WTC11 (cell line): Measurements from ENCODE around the gene HSPH1. TPM values are rescaled to one million over a fixed set of nuclear protein-coding genes. Genes with fewer than 3 reads are reported as not detected.

Experiments used
- ATAC-seq: fragments of 200-7000 bp; cut with Tn5 transposase; 2 replicates; pipeline ENCODE4 v1.10.0; 2021; ENCODE audit warnings: mild to moderate bottlenecking, moderate library complexity
- CTCF ChIA-PET: fragments of 300-600 bp; sonication (Branson Sonifier 250); formaldehyde crosslinking; loops from one replicate; lab custom pipeline; 2021; ENCODE audit warnings: antibody characterized with exemption; lab: Charles Lee
- POLR2A ChIA-PET: fragments of 350-600 bp; sonication (Branson Sonifier 250); formaldehyde crosslinking; loops from one replicate; lab custom pipeline; 2021; ENCODE audit warnings: antibody characterized with exemption; lab: Charles Lee
- DNase-seq: peaks from one replicate; pipeline ENCODE4 v3.0.0; 2021; ENCODE audit warnings: low spot score
- H3K27ac Mint-ChIP-seq: 2 replicates; pipeline ENCODE4 v1.8.0; 2021; ENCODE audit warnings: mixed read lengths
- H3K27me3 Mint-ChIP-seq: 2 replicates; pipeline ENCODE4 v1.8.0; 2021; ENCODE audit warnings: low read depth, mild to moderate bottlenecking, moderate library complexity, mixed read lengths
- H3K36me3 Mint-ChIP-seq: 2 replicates; pipeline ENCODE4 v1.8.0; 2021; ENCODE audit warnings: mixed read lengths
- H3K4me1 Mint-ChIP-seq: 2 replicates; pipeline ENCODE4 v1.8.0; 2022; ENCODE audit warnings: mixed read lengths
- H3K4me3 Mint-ChIP-seq: 2 replicates; pipeline ENCODE4 v1.8.0; 2021; ENCODE audit warnings: mild to moderate bottlenecking, moderate library complexity, mixed read lengths
- H3K9me3 Mint-ChIP-seq: 2 replicates; pipeline ENCODE4 v1.8.0; 2021; ENCODE audit warnings: mixed read lengths
- AR ChIP-seq: fragments of 250-450 bp; sonication (Bioruptor Pico); IDR thresholded peaks from 2 replicates; pipeline ENCODE4 v1.9.0; 2021; ENCODE audit warnings: mild to moderate bottlenecking
- E2F1 ChIP-seq: sonication (generic); formaldehyde crosslinking; IDR thresholded peaks from 2 replicates; pipeline ENCODE4 v1.8.0; 2022; ENCODE audit warnings: mild to moderate bottlenecking, missing genetic modification reagents
- E2F4 ChIP-seq: sonication (generic); formaldehyde crosslinking; IDR thresholded peaks from 2 replicates; pipeline ENCODE4 v1.8.1; 2022; ENCODE audit warnings: low read depth, mild to moderate bottlenecking, moderate library complexity, missing genetic modification reagents, borderline replicate concordance
- EMX1 ChIP-seq: fragments of 250-450 bp; sonication (Bioruptor Pico); IDR thresholded peaks from 2 replicates; pipeline ENCODE4 v1.8.0; 2021; ENCODE audit warnings: mild to moderate bottlenecking
- ERG ChIP-seq: fragments of 250-450 bp; sonication (Bioruptor Pico); IDR thresholded peaks from 2 replicates; pipeline ENCODE4 v1.8.0; 2021; ENCODE audit warnings: mild to moderate bottlenecking
- FOXJ3 ChIP-seq: sonication (generic); formaldehyde crosslinking; IDR thresholded peaks from 2 replicates; pipeline ENCODE4 v1.9.0; 2021; ENCODE audit warnings: missing genetic modification reagents, mild to moderate bottlenecking, borderline replicate concordance
- FOXK1 ChIP-seq: sonication (generic); formaldehyde crosslinking; IDR thresholded peaks from 2 replicates; pipeline ENCODE4 v1.8.0; 2022; ENCODE audit warnings: mild to moderate bottlenecking, moderate library complexity, missing genetic modification reagents
- GRHL2 ChIP-seq: fragments of 250-450 bp; sonication (Bioruptor Pico); IDR thresholded peaks from 2 replicates; pipeline ENCODE4 v1.8.0; 2022; ENCODE audit warnings: mild to moderate bottlenecking, moderate library complexity; ENCODE audit not compliant: insufficient replicate concordance, severe bottlenecking
- IRF2 ChIP-seq: sonication (generic); formaldehyde crosslinking; IDR thresholded peaks from 2 replicates; pipeline ENCODE4 v1.8.0; 2022; ENCODE audit warnings: low read depth, missing genetic modification reagents, borderline replicate concordance
- JUN ChIP-seq: sonication (generic); formaldehyde crosslinking; IDR thresholded peaks from 2 replicates; pipeline ENCODE4 v1.8.0; 2023; ENCODE audit warnings: mild to moderate bottlenecking, missing genetic modification reagents
- MAX ChIP-seq: sonication (generic); formaldehyde crosslinking; IDR thresholded peaks from 2 replicates; pipeline ENCODE4 v1.8.0; 2022; ENCODE audit warnings: mild to moderate bottlenecking, missing genetic modification reagents
- NR3C1 ChIP-seq: sonication (generic); formaldehyde crosslinking; conservative IDR thresholded peaks from 2 replicates; pipeline ENCODE4 v1.8.1; 2023; ENCODE audit warnings: low read depth, mild to moderate bottlenecking, missing genetic modification reagents
- RELA ChIP-seq: sonication (generic); formaldehyde crosslinking; IDR thresholded peaks from 2 replicates; pipeline ENCODE4 v1.8.1; 2022; ENCODE audit warnings: missing genetic modification reagents, mild to moderate bottlenecking, borderline replicate concordance
- TEAD4 ChIP-seq: sonication (generic); formaldehyde crosslinking; IDR thresholded peaks from 2 replicates; pipeline ENCODE4 v1.8.0; 2022; ENCODE audit warnings: mild to moderate bottlenecking, missing genetic modification reagents
- ZBTB21 ChIP-seq: sonication (generic); formaldehyde crosslinking; IDR thresholded peaks from 2 replicates; pipeline ENCODE4 v1.8.1; 2023; ENCODE audit warnings: mild to moderate bottlenecking, missing genetic modification reagents, borderline replicate concordance
- ZNF425 ChIP-seq: fragments of 250-450 bp; sonication (Bioruptor Pico); conservative IDR thresholded peaks from 2 replicates; pipeline ENCODE4 v1.9.0; 2021; ENCODE audit warnings: mild to moderate bottlenecking
- ZNF532 ChIP-seq: fragments of 250-450 bp; sonication (Bioruptor Pico); IDR thresholded peaks from 2 replicates; pipeline ENCODE4 v1.9.0; 2021; ENCODE audit warnings: mild to moderate bottlenecking, borderline replicate concordance
- ZNF671 ChIP-seq: fragments of 250-450 bp; sonication (Bioruptor Pico); IDR thresholded peaks from 2 replicates; pipeline ENCODE4 v1.8.0; 2021; ENCODE audit warnings: mild to moderate bottlenecking
- ZSCAN18 ChIP-seq: fragments of 250-450 bp; sonication (Bioruptor Pico); IDR thresholded peaks from 2 replicates; pipeline ENCODE4 v2.1.2; 2022; ENCODE audit warnings: mild to moderate bottlenecking, moderate library complexity
- total RNA-seq: library from RNA; stranded (reverse); gene quantifications from 3 replicates; pipeline ENCODE4 v1.2.3, GENCODE V29; 2021

HSPH1 gene
- total RNA-seq, 1 experiment from 2014 or later = 114 TPM

- DNase-seq (no peak), ATAC-seq (peak; percentile 36; the same call in 1 of the 2 replicates)
- no peaks in the 10 kb centered on the region for H3K36me3 Mint-ChIP-seq
- H3K4me1 Mint-ChIP-seq = peaks cover 22% of the 10 kb centered on the region
- POLR2A ChIA-PET = no interaction called here
- no peak overlapping the region for H3K4me3 Mint-ChIP-seq
- H3K27ac Mint-ChIP-seq = no peak overlapping the region
- CTCF ChIA-PET = interaction anchor here (2.5 kb wide), 1 partner anchor 8 kb away, joined by 15 read pairs; the partner anchor contains the start of gene B3GLCT
- TF ChIP-seq ZBTB21 (no peak), ZNF425 (CRISPR knock-in tag) (no peak), NR3C1 (CRISPR knock-in tag) (no peak), ERG (CRISPR knock-in tag) (no peak), GRHL2 (CRISPR knock-in tag) (no peak), ZNF671 (CRISPR knock-in tag) (no peak), FOXK1 (CRISPR knock-in tag) (no peak), ZNF532 (no peak), AR (no peak), EMX1 (CRISPR knock-in tag) (no peak), JUN (CRISPR knock-in tag) (no peak), FOXJ3 (CRISPR knock-in tag) (no peak), TEAD4 (CRISPR knock-in tag) (no peak)
- TF ChIP-seq, all 79 proteins: peak for 0
- Mint-ChIP-seq H3K27me3 (no peaks in the 10 kb centered on the region), H3K9me3 (no peaks in the 10 kb centered on the region)
Observed at GRCh38 chr13:31207661-31208552, 46.2 kb upstream of the HSPH1 start.

- peaks cover 20% of the 10 kb centered on the region for H3K4me1 Mint-ChIP-seq
- peaks cover 6% of the 10 kb centered on the region for H3K27me3 Mint-ChIP-seq
- no peak overlapping the region for H3K4me3 Mint-ChIP-seq
- CTCF ChIA-PET = no interaction called here
- ATAC-seq (no peak), DNase-seq (no peak)
- no peaks in the 10 kb centered on the region for H3K9me3 Mint-ChIP-seq
- POLR2A ChIA-PET = no interaction called here
- no peak overlapping the region for H3K27ac Mint-ChIP-seq
- H3K36me3 Mint-ChIP-seq = no peaks in the 10 kb centered on the region
- TF ChIP-seq ZSCAN18 (CRISPR knock-in tag) (no peak), ZNF671 (CRISPR knock-in tag) (no peak), E2F4 (CRISPR knock-in tag) (no peak), RELA (no peak), MAX (no peak), IRF2 (CRISPR knock-in tag) (no peak), E2F1 (CRISPR knock-in tag) (no peak)
Observed at GRCh38 chr13:31204592-31204991, 42.9 kb upstream of the HSPH1 start.
